ENCODE data around the gene FJX1.

FJX1 gene

GRCh38 chr11:35629511-35629910, 11.3 kb downstream of the FJX1 start:
- H3K9me3 ChIP-seq = no peaks in the 10 kb centered on the region
- H3K27me3 ChIP-seq = no peaks in the 10 kb centered on the region
- no peak for DNase-seq
- no peaks in the 10 kb centered on the region for H3K4me1 ChIP-seq
- TF ChIP-seq, protein P1, sequence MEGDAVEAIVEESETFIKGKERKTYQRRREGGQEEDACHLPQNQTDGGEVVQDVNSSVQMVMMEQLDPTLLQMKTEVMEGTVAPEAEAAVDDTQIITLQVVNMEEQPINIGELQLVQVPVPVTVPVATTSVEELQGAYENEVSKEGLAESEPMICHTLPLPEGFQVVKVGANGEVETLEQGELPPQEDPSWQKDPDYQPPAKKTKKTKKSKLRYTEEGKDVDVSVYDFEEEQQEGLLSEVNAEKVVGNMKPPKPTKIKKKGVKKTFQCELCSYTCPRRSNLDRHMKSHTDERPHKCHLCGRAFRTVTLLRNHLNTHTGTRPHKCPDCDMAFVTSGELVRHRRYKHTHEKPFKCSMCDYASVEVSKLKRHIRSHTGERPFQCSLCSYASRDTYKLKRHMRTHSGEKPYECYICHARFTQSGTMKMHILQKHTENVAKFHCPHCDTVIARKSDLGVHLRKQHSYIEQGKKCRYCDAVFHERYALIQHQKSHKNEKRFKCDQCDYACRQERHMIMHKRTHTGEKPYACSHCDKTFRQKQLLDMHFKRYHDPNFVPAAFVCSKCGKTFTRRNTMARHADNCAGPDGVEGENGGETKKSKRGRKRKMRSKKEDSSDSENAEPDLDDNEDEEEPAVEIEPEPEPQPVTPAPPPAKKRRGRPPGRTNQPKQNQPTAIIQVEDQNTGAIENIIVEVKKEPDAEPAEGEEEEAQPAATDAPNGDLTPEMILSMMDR (IDR thresholded peaks at IDR 0.05; ENCODE audit: low read depth, low read length) = no peak
- no peaks in the 10 kb centered on the region for H3K36me3 ChIP-seq
- H3K4me3 ChIP-seq (ENCODE audit: low read depth, low read length) = no peak overlapping the region

DNA sequence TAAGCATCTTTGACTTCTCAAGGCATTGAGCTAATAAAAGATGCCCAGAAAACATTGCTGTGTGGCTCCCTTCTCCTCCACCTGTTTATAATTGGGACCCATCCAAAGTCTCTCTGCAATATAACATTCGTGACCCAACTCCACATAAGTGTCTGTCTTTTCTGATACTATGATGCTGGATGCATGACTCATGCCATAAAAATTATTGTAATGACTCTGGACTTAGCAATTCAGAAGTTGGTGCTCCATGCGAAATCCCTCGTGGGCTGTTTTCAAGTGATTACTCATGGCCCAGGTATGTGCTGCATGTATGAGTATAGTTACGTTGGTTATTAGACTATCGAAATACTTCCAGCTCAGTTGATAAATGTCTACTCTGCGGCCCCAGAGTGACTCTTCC, 11.7 kb downstream of the FJX1 start:
- no peaks in the 10 kb centered on the region for H3K36me3 ChIP-seq
- H3K9me3 ChIP-seq = no peaks in the 10 kb centered on the region
- H3K27me3 ChIP-seq = no peaks in the 10 kb centered on the region
- TF ChIP-seq, protein P1 (IDR thresholded peaks at IDR 0.05; ENCODE audit: low read depth, low read length) = no peak
- no peak for DNase-seq
- no peak overlapping the region for H3K4me3 ChIP-seq (ENCODE audit: low read depth, low read length)
- H3K4me1 ChIP-seq = no peaks in the 10 kb centered on the region

GRCh38 chr11:35631891-35632290, 13.6 kb downstream of the FJX1 start:
- Histone ChIP-seq H3K4me3 (ENCODE audit: low read depth, low read length) (no peak overlapping the region), H3K27me3 (no peaks in the 10 kb centered on the region), H3K36me3 (no peaks in the 10 kb centered on the region), H3K9me3 (no peaks in the 10 kb centered on the region), H3K4me1 (no peaks in the 10 kb centered on the region)
- TF ChIP-seq, protein P1 (IDR thresholded peaks at IDR 0.05; ENCODE audit: low read depth, low read length) = no peak
- no peak for DNase-seq

DNA sequence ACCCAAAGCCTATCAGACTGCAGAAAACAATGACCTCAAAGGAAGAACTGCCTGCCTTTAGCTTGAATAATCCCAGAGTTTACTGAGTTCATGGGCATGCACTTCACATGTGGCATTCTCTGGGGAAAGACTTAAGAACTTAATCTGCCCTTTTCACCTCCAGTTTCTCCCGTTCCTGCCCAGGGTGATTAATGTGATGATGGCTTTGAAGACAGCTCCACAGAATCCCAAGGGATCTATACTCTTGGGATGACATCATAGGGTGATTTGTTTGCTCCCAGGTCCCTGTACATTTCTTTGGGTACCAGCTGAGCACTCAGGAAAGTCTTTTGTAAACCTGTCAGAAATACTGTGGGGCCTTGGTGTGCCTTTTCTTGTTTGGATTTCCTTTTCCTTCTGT, 14.0 kb downstream of the FJX1 start:
- no peaks in the 10 kb centered on the region for H3K9me3 ChIP-seq
- H3K27me3 ChIP-seq = no peaks in the 10 kb centered on the region
- H3K4me3 ChIP-seq (ENCODE audit: low read depth, low read length) = no peak overlapping the region
- H3K36me3 ChIP-seq = no peaks in the 10 kb centered on the region
- no peak for DNase-seq
- H3K4me1 ChIP-seq = no peaks in the 10 kb centered on the region
- TF ChIP-seq, protein P1 (IDR thresholded peaks at IDR 0.05; ENCODE audit: low read depth, low read length) = no peak

DNA sequence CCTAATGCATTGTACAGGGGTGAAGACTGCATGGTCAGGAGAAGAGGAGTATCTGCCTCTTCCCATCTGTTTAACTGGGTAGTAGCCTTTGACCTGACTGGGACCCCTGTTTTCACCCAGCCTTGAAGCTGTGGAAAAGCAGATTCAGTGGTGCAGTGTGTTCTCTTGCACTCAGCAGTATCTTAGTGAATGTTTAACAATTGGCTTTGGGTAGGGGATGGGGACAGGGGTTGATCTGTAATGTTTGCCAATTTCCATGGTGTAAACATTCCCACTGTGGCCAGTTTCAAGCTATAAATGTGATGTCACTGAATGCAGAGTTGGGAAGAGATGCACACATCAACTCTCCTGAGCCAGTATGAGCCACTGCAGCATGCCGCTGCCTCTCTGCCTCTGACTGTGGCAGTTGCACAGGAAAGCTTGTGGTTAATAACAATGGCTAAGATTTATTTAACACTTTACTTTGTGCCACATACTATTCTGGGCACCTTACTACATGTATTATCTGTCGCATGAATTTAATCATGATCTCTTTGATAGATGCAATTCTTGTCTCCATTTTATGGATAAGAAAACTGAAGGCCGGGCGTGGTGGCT, 15.7 kb downstream of the FJX1 start:
- Histone ChIP-seq H3K9me3 (no peaks in the 10 kb centered on the region), H3K4me1 (no peaks in the 10 kb centered on the region), H3K36me3 (no peaks in the 10 kb centered on the region), H3K4me3 (ENCODE audit: low read depth, low read length) (no peak overlapping the region), H3K27me3 (no peaks in the 10 kb centered on the region)
- TF ChIP-seq, protein P1 (IDR thresholded peaks at IDR 0.05; ENCODE audit: low read depth, low read length) = no peak
- no peak for DNase-seq

GRCh38 chr11:35635933-35636332, 17.7 kb downstream of the FJX1 start:
- TF ChIP-seq, protein P1 (IDR thresholded peaks at IDR 0.05; ENCODE audit: low read depth, low read length) = no peak
- H3K9me3 ChIP-seq = no peaks in the 10 kb centered on the region
- no peaks in the 10 kb centered on the region for H3K36me3 ChIP-seq
- no peak for DNase-seq
- no peaks in the 10 kb centered on the region for H3K4me1 ChIP-seq
- no peaks in the 10 kb centered on the region for H3K27me3 ChIP-seq
- no peak overlapping the region for H3K4me3 ChIP-seq (ENCODE audit: low read depth, low read length)
